ENCODE measurements around the gene KIAA0930.

KIAA0930 gene

DNA sequence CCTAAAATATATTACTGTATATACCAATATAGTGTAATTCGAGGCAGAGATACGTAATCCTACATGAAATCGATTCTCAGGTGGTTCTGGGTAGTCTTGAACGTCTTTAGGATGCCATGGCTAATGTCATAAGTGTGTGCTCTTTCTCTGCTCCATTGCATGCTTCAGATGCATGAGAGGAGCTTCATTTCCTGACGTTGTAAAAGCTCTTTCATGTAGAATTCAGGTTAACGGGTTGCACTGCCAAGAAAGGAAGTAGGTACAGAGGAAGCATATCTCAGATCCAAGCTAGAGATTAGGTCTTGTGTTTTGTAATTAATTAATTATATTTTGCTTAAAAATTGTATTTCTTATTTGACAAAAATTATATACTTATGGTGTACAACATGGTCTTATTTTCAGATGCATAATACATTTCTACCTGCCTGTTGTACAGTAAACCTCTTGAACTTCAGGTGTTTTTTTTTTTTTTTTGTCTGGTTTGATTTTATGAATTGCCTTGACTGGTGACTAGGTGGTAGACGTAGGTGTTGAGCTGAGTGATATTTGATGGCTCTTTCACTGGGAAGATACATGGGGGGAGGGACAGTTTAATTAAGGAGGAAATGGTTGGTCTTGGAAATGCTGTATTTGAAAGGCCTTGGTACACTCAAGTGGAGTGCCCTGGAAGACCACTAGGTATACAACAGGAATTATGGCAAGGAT, 67.7 kb downstream of the KIAA0930 start:
- DNase-seq: no peak

DNA sequence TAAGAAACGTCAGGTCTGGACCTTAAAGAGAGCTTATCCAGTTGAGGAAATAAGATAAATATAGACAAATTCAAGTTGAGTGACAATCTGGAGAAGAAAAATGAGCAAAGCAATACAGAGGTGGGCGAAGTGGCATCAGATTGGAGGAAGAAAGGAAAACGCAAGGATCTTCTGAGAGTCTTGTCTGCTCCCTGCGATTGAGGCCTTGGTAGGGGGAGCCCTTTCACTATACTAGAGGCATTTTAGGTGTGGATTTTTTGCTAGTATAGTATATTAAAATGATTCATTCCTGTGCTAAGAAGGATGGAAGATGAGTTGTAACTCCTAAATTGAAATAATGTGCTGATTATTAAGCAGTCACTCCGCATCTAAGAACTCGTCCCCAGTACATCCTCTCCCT, 68.9 kb downstream of the KIAA0930 start:
- no peak for DNase-seq

GRCh38 chr22:45169591-45170466, 70.9 kb downstream of the KIAA0930 start:
- peak; percentile 43 to 69 (median 52) for DNase-seq

GRCh38 chr22:45166932-45167331, 73.8 kb downstream of the KIAA0930 start:
- DNase-seq: peak; percentile 16 to 67 (median 42)

DNA sequence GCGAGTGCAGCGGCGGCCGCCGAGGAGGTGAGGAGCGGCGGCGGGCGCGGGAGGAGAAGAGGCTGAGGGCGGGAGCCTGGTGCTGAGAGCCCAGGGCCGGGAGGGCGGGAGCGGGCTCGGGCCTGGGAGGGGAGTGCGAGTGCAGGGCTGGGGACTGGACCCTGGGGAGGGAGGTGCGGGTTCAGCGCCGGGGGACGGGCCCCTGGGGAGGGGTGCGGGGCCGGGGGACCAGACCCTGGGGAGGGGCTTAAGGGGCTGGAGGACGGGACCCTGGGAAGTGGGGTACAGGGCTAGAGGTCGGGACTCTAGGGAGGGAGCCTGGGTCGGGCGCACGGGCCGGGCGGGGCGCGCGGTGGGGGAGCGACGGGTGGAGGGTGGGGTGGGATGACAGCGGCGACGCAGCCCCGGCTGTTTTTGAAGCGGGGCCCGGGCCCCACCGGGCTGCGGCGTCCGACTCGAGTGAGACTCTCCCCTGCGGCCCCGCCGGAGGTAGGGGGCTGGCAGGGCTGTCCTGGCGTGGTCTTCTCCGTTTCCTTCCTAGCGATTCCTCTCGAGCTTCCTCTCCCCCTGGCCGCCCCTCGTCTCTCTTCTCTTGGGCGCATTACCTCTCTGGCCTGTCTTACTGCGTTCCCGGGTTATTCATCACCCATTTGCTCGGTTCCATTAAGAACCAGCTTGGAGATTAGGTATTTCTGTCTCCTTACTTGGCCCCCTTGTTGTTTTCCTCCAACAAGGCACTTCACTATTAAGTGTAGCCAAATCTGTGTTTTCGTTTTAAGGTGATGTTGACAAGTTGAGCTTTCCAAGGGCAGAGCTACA, 76.2 kb downstream of the KIAA0930 start:
- peak in 1 of 4 experiments; percentile 53 for DNase-seq

DNA sequence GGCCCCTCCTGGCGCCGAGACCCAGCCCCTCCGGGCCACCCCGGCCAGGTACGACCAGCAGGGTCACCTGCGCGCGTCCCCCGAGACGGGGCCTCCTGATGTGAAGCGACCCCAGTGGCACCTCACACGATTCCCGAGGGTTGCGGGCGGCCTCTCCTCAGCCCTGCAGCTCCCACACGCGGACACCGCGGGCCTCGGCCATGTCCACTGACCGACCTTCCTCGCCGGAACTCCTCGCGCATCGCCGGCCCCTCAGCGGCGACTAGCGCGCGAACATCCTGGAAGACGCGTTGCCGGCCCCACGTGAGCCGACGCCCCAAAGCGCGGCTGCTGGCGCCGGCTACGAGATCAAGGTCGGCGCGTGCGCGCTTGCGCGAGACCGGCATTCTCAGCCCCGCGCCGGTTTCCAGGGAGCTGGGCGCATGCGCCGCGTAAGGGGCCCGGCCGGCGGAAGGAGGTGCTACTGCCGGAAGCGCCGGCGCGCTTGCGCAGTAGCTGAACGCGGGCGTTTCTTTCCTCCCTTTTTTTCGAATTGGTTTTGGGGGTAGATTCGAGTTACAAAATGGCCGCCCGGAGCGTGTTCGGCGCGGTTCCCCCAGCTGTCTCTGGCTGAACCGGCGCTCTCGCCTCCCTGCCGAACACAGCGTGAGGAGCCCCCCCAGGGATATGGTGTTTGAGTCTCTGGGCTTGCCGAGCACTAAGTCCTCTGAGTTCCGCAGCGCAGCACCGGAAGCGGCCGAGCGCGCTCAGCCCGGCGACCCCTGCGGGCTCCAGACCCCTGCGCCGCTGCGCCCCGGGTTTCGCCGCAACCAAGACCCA, 77.0 kb downstream of the KIAA0930 start, which contains the start of gene NUP50:
Gene NUP50, plus strand, starts transcription at position 475 of the 819 bp plus-strand sequence. CDS start 4,253 bp downstream, outside the sequence.
- peak; percentile 98 to 100 (median 100) for DNase-seq

GRCh38 chr22:45163099-45163450, 77.6 kb downstream of the KIAA0930 start:
- DNase-seq: peak; percentile 37 to 60 (median 50)

DNA sequence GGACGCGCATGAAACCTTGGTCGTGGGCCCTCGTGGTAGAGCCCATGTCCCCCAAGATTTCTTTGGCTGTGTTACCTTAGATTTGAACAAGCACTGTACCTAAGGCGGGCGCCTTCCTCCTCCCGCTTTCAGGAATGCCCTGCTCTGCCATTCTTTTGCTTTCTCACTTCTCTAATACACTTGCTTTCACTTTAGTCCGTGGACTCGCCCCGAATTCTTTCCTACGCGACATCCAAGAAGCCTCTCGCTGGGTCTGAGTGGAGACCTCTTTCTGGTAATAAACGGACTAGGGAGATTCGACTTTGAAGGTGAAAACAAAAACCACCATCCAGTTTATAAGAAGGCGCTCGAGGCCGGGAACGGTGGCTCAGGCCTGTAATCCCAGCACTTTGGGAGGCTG, 78.2 kb downstream of the KIAA0930 start:
- DNase-seq: peak in 1 of 4 experiments; percentile 22

GRCh38 chr22:45159652-45160462, 80.8 kb downstream of the KIAA0930 start:
- DNase-seq: peak; percentile 25 to 38 (median 27)

DNA sequence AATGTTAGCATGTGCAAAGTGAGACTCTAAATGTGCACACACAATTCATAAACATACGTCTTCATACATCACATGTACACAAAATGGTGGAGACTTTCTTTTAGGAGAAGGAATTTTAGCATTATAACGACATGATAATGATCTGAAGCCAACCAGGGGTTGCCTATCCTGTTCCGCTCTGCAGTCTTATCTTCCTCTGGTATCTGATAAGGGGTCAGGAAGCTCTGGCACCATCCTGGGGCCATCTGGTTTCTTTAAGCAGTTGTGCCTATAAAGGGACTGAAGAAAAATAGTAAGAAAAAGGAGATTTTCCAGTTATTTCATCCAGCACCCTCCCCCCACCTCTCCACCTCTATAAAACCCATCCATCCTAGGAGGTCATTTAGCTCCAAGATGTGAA, 82.8 kb downstream of the KIAA0930 start:
- DNase-seq: no peak

GRCh38 chr22:45155050-45155840, 85.4 kb downstream of the KIAA0930 start:
- peak; percentile 38 to 68 (median 53) for DNase-seq

DNA sequence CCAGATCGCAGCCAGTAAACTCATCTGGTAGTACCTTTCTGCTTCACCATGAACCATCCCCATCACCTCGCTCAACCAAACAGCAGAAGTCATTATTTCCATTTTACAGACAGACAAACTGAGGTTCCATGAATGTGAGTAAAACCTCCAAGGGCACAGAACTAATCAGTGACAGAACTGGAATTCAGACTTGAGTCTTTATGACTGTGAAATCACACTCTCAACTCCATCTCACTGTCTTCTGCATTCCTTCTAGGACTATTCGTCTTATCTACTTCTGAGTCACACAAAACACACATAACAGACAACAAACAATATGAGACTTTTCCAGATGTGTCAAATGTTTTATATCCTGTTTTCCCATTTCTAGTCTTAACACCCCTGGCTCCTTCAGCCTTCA, 86.3 kb downstream of the KIAA0930 start:
- no peak for DNase-seq

DNA sequence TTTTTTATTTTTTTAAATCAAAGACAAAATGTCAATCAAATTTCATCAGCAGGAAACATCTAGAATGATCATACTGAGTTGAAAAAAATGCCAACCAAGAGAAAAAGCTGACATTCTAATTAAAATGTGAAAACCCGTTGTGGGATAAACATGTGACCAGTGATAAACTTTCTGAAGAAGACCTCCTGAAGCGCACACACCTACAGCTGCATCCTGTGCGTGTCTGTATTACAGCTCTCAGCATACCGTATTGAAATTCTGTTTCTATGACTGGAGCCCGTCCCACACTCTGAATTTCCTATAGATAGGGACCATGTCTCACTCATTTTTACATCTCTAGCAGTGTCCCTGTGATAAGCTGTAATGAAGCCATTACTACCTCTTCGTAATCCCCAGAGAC, 89.2 kb downstream of the KIAA0930 start:
- no peak for DNase-seq

- DNase-seq: peak in 1 of 4 experiments; percentile 19
These were observed 90.6 kb downstream of the KIAA0930 start for GRCh38 chr22:45150139-45150538.

DNA sequence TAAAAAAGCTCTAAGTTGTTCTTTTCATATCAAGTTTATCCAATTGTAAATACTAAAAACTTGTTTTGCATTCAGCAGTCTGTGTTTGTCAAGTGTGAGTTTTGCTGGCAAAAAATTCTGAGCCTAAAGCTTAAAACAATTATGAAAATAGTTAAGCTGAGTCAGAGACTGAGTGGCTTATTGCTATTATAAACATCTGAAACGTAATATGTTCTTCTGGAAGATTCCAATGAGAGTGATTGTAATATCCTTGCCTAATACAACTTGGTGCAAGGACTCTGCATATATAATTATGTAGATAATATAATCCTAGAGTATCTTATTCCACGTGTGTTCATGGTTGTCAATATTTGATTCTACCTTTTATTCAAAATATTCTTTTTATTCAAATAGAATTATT, 91.0 kb downstream of the KIAA0930 start:
- DNase-seq: no peak

- no peak for DNase-seq
These were observed 95.8 kb downstream of the KIAA0930 start for GRCh38 chr22:45144916-45145315.

GRCh38 chr22:45142376-45142775, 98.3 kb downstream of the KIAA0930 start:
- DNase-seq: no peak
